ENCODE data around the gene RGS12. TPM values are rescaled to one million over a fixed set of nuclear protein-coding genes. Genes with fewer than 3 reads are reported as not detected.
A peak's percentile ranks its signal among the peaks of the same experiment; 100 is the strongest.

Gene RGS12
- total and polyA plus RNA-seq, 2 of the 13 experiments (the other 11 are each of a cell fraction or from before 2014, with no cell fraction given), result 21.0 to 27.7 TPM

DNA sequence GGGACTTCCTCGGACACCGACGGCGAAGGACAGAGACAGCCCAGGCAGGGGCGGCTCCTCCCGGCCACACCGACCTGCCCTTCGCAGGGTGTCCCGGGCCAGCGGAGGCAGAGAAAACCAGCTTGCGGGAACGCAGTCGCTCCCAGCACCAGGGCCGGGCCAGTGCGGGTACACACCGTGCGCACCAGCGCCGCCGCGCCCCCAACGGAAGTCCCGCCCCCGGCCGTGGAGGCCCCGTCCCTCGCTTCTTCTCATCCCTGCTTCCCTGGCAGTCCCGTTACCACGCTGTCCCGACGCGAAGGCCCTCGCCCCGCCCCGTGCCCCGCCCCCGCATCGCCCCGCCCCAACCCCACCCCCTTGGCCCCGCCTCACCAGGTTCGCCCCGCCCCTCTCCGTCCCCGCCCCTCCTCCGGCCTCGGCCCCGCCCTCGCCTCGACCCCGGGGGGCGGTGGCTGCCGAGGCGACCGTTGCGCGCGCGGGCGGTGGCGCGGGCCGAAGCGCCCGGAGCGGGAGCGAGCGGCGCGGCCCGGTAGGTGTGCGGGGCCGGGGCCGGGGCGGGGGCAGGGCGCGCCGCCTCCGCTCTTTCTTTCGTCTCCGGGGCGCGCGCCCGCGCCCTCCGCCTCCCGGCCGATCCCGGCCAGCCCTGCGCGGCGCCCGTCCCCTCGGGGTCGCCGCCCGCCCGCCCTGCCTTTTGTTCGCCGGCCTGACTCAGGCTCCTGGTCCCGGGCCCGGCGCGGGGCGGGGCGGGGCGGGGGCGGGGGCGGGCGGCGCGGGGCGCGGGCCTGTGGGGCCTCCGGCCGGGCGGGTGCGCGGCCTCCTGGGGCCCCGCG is at the start of gene RGS12 (continued):
- TF ChIP-seq MIER2 (CRISPR knock-in tag; IDR thresholded peaks at IDR 0.05) (no peak), TOPORS (CRISPR knock-in tag; IDR thresholded peaks at IDR 0.05) (no peak), MTF1 (CRISPR knock-in tag; IDR thresholded peaks at IDR 0.05) (no peak), HIVEP1 (CRISPR knock-in tag; IDR thresholded peaks at IDR 0.05) (0 out of 2 replicates have a peak, but pooled peaks have one; percentile 69), MAF1 (CRISPR knock-in tag; IDR thresholded peaks at IDR 0.05; ENCODE audit: borderline replicate concordance) (no peak), ZNF773 (CRISPR knock-in tag; IDR thresholded peaks at IDR 0.05; ENCODE audit: borderline replicate concordance) (no peak; the same call in 1 of the 2 replicates), ZNF33A (CRISPR knock-in tag; IDR thresholded peaks at IDR 0.05; ENCODE audit: borderline replicate concordance) (no peak), IRX3 (CRISPR knock-in tag; IDR thresholded peaks at IDR 0.05; ENCODE audit: borderline replicate concordance, low read depth) (no peak), SRSF1 (optimal IDR thresholded peaks at IDR 0.05; ENCODE audit: low read depth, low read length) (no peak), ZNF83 (CRISPR knock-in tag; IDR thresholded peaks at IDR 0.05; ENCODE audit: borderline replicate concordance) (no peak), PTBP1 (IDR thresholded peaks at IDR 0.05; ENCODE audit: low read depth, low read length, poor library complexity, severe bottlenecking) (peak; percentile 11), YEATS2 (CRISPR knock-in tag; IDR thresholded peaks at IDR 0.05; ENCODE audit: borderline replicate concordance) (no peak), TCF12 (IDR thresholded peaks at IDR 0.05) (no peak), TCF12 (CRISPR knock-in tag; IDR thresholded peaks at IDR 0.05) (0 out of 2 replicates have a peak, but pooled peaks have one; percentile 17), HDAC2 (CRISPR knock-in tag; IDR thresholded peaks at IDR 0.05) (no peak), CHD2 (IDR thresholded peaks at IDR 0.05; ENCODE audit: low read depth, low read length) (0 out of 2 replicates have a peak, but pooled peaks have one; percentile 11), U2AF1 (optimal IDR thresholded peaks at IDR 0.05; ENCODE audit: low read depth, low read length) (no peak), ARHGAP35 (CRISPR knock-in tag; IDR thresholded peaks at IDR 0.05; ENCODE audit: borderline replicate concordance) (no peak)
- TF ChIP-seq, protein P1, sequence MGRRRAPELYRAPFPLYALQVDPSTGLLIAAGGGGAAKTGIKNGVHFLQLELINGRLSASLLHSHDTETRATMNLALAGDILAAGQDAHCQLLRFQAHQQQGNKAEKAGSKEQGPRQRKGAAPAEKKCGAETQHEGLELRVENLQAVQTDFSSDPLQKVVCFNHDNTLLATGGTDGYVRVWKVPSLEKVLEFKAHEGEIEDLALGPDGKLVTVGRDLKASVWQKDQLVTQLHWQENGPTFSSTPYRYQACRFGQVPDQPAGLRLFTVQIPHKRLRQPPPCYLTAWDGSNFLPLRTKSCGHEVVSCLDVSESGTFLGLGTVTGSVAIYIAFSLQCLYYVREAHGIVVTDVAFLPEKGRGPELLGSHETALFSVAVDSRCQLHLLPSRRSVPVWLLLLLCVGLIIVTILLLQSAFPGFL (CRISPR knock-in tag; IDR thresholded peaks at IDR 0.05), result no peak
- TF ChIP-seq, protein P2, sequence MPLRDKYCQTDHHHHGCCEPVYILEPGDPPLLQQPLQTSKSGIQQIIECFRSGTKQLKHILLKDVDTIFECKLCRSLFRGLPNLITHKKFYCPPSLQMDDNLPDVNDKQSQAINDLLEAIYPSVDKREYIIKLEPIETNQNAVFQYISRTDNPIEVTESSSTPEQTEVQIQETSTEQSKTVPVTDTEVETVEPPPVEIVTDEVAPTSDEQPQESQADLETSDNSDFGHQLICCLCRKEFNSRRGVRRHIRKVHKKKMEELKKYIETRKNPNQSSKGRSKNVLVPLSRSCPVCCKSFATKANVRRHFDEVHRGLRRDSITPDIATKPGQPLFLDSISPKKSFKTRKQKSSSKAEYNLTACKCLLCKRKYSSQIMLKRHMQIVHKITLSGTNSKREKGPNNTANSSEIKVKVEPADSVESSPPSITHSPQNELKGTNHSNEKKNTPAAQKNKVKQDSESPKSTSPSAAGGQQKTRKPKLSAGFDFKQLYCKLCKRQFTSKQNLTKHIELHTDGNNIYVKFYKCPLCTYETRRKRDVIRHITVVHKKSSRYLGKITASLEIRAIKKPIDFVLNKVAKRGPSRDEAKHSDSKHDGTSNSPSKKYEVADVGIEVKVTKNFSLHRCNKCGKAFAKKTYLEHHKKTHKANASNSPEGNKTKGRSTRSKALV (CRISPR knock-in tag; IDR thresholded peaks at IDR 0.05), result peak; percentile 79
- TF ChIP-seq, protein P3, sequence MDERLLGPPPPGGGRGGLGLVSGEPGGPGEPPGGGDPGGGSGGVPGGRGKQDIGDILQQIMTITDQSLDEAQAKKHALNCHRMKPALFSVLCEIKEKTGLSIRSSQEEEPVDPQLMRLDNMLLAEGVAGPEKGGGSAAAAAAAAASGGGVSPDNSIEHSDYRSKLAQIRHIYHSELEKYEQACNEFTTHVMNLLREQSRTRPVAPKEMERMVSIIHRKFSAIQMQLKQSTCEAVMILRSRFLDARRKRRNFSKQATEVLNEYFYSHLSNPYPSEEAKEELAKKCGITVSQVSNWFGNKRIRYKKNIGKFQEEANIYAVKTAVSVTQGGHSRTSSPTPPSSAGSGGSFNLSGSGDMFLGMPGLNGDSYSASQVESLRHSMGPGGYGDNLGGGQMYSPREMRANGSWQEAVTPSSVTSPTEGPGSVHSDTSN (CRISPR knock-in tag; IDR thresholded peaks at IDR 0.05), result no peak

Data from HepG2 (cell line).